Measurements from ENCODE around the gene PPP2R5C.

PPP2R5C gene

DNA sequence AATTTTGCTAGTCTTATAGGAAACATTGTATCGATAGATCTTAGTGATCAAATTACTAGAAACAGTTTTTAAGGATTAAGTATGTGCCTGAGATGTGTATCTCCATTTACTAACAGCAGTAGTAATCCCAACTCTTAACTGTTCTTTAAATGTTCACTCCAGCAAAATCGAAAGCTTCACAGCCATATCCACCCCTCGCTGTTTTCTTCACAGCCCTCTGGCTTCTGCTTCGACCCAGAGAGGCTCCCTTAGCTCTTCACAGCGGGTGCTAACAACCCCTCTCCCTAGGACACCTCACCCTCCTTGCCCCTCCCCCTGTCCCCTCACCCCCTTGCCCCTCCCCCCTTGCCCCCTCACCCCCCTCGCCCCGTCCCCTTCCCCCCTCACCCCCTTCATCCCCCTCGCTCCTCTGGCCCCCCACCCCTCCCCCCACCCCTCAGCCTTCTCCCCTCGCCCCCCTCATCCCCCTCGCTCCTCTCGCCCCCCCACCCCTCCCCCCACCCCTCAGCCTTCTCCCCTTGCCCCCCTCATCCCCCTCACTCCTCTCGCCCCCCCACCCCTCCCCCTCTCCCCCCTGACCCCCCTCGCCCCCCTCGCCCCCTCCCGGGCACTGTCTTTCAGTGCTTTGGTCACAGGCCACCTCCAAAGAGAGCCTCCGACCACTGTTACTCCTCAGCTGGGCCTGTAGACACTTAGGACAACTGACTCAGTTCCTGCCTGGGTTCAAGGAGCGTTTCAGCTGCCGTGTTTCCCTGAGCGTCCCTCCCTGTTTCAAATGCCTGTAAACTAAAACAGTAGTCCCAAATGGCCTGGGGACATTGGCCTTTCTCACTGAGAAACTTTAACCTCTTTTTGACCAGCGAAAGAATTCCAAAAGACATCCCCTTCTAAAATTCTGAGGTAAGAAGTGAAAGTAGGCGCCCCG is 156.8 kb downstream of the PPP2R5C start:
- peaks cover 17% of the 10 kb centered on the region for H3K79me1 ChIP-seq (replicated peaks; ENCODE audit: low read length, poor library complexity, severe bottlenecking)
- H3K9ac ChIP-seq (ENCODE audit: low read length): peak overlapping the region; percentile 43
- peak; percentile 9 for DNase-seq
- no peak overlapping the region for H2AK5ac ChIP-seq (ENCODE audit: low read length, severe bottlenecking)
- H3K23ac ChIP-seq (ENCODE audit: low read length in 2 of 2): no peak overlapping the region
- no peaks in the 10 kb centered on the region for H3K27me3 ChIP-seq (ENCODE audit: control insufficient read depth in 1 of 2, insufficient read depth in 1 of 2, low read length in 2 of 2)
- no peak overlapping the region for H3K27ac ChIP-seq (ENCODE audit: low read length, poor library complexity, severe bottlenecking)
- H3K4me2 ChIP-seq (ENCODE audit: low read length, poor library complexity, severe bottlenecking): no peak overlapping the region
- peak overlapping the region in 1 of 2 experiments; percentile 31 for H3K4me3 ChIP-seq (ENCODE audit: insufficient read depth in 1 of 2, low read depth in 1 of 2, low read length in 2 of 2)
- H3K9me3 ChIP-seq (ENCODE audit: control insufficient read depth, low read length): no peaks in the 10 kb centered on the region
- no peak overlapping the region for H2AFZ ChIP-seq (ENCODE audit: low read depth, low read length)
- H3K18ac ChIP-seq (ENCODE audit: low read depth in 1 of 2, low read length in 2 of 2): no peak overlapping the region
- H4K8ac ChIP-seq (ENCODE audit: low read length): no peak overlapping the region
- no peak overlapping the region for H2BK15ac ChIP-seq (ENCODE audit: low read depth, poor library complexity, severe bottlenecking)
- WGBS: 54% methylated on average over 10 of the region's 22 CpGs
- no peak overlapping the region for H3K14ac ChIP-seq (ENCODE audit: low read length in 2 of 2)
- no peak overlapping the region for H4K91ac ChIP-seq (ENCODE audit: low read length)
- no peak overlapping the region for H2BK5ac ChIP-seq (ENCODE audit: low read depth, low read length, poor library complexity, severe bottlenecking)
- no peak overlapping the region for H3K4ac ChIP-seq (ENCODE audit: low read depth in 1 of 2, low read length in 2 of 2)
- H3K4me1 ChIP-seq (ENCODE audit: control insufficient read depth, insufficient read depth, low read depth, low read length): peaks cover 13% of the 10 kb centered on the region
- H2BK120ac ChIP-seq (ENCODE audit: low read depth, low read length): no peak overlapping the region
- H2BK12ac ChIP-seq (ENCODE audit: low read length in 2 of 2): no peak overlapping the region
- peaks cover 35 to 46% of the 10 kb centered on the region in 2 experiments for H3K36me3 ChIP-seq (ENCODE audit: control insufficient read depth in 1 of 2, insufficient read depth in 2 of 2, low read depth in 1 of 2, low read length in 2 of 2)

DNA sequence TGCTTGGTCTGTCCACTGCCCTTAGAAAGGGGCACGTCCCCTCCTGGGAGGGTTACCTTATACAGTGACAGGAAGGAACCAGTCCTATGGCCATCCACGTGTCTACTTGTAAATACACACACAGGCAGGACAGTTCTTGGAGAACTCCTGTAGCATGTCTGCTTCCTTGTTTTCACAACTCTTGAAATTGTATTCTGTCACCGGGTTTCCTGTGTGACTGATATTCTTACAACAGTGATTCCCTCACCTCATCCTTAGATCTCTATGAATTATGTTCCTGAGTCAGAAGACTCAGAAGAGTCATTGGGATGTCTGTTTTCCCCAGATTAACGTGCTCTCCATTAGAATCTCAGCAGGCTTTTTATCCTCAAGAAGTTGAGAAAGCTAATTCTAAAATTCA is 158.8 kb downstream of the PPP2R5C start:
- no peak overlapping the region for H3K9ac ChIP-seq (ENCODE audit: low read length)
- H3K4me2 ChIP-seq (ENCODE audit: low read length, poor library complexity, severe bottlenecking): no peak overlapping the region
- WGBS: 74% methylated on average over 4 of the region's 4 CpGs
- no peak for DNase-seq
- no peak overlapping the region for H3K23ac ChIP-seq (ENCODE audit: low read length in 2 of 2)
- no peak overlapping the region for H4K91ac ChIP-seq (ENCODE audit: low read length)
- peaks cover 28 to 38% of the 10 kb centered on the region in 2 experiments for H3K36me3 ChIP-seq (ENCODE audit: control insufficient read depth in 1 of 2, insufficient read depth in 2 of 2, low read depth in 1 of 2, low read length in 2 of 2)
- H3K9me3 ChIP-seq (ENCODE audit: control insufficient read depth, low read length): no peaks in the 10 kb centered on the region
- H3K79me1 ChIP-seq (replicated peaks; ENCODE audit: low read length, poor library complexity, severe bottlenecking): peaks cover 13% of the 10 kb centered on the region
- H2BK5ac ChIP-seq (ENCODE audit: low read depth, low read length, poor library complexity, severe bottlenecking): no peak overlapping the region
- H4K8ac ChIP-seq (ENCODE audit: low read length): no peak overlapping the region
- H3K27me3 ChIP-seq (ENCODE audit: control insufficient read depth in 1 of 2, insufficient read depth in 1 of 2, low read length in 2 of 2): no peaks in the 10 kb centered on the region
- H3K4ac ChIP-seq (ENCODE audit: low read depth in 1 of 2, low read length in 2 of 2): no peak overlapping the region
- H3K4me3 ChIP-seq (ENCODE audit: insufficient read depth in 1 of 2, low read depth in 1 of 2, low read length in 2 of 2): no peak overlapping the region
- H2BK120ac ChIP-seq (ENCODE audit: low read depth, low read length): no peak overlapping the region
- H2AK5ac ChIP-seq (ENCODE audit: low read length, severe bottlenecking): no peak overlapping the region
- no peak overlapping the region for H3K27ac ChIP-seq (ENCODE audit: low read length, poor library complexity, severe bottlenecking)
- no peak overlapping the region for H2BK12ac ChIP-seq (ENCODE audit: low read length in 2 of 2)
- H3K18ac ChIP-seq (ENCODE audit: low read depth in 1 of 2, low read length in 2 of 2): no peak overlapping the region
- peaks cover 13% of the 10 kb centered on the region for H3K4me1 ChIP-seq (ENCODE audit: control insufficient read depth, insufficient read depth, low read depth, low read length)
- no peak overlapping the region for H2BK15ac ChIP-seq (ENCODE audit: low read depth, poor library complexity, severe bottlenecking)
- H3K14ac ChIP-seq (ENCODE audit: low read length in 2 of 2): no peak overlapping the region
- H2AFZ ChIP-seq (ENCODE audit: low read depth, low read length): no peak overlapping the region

GRCh38 chr14:101922866-101923265 is 161.4 kb downstream of the PPP2R5C start:
- Histone ChIP-seq H3K79me1 (replicated peaks; ENCODE audit: low read length, poor library complexity, severe bottlenecking) (peaks cover 2% of the 10 kb centered on the region), H3K4me2 (ENCODE audit: low read length, poor library complexity, severe bottlenecking) (no peak overlapping the region), H2BK12ac (ENCODE audit: low read length in 2 of 2) (no peak overlapping the region), H2BK15ac (ENCODE audit: low read depth, poor library complexity, severe bottlenecking) (no peak overlapping the region), H3K27me3 (ENCODE audit: control insufficient read depth in 1 of 2, insufficient read depth in 1 of 2, low read length in 2 of 2) (no peaks in the 10 kb centered on the region), H3K9me3 (ENCODE audit: control insufficient read depth, low read length) (no peaks in the 10 kb centered on the region), H3K4me3 (ENCODE audit: insufficient read depth in 1 of 2, low read depth in 1 of 2, low read length in 2 of 2) (no peak overlapping the region), H3K18ac (ENCODE audit: low read depth in 1 of 2, low read length in 2 of 2) (no peak overlapping the region), H3K27ac (ENCODE audit: low read length, poor library complexity, severe bottlenecking) (no peak overlapping the region), H3K9ac (ENCODE audit: low read length) (no peak overlapping the region), H3K14ac (ENCODE audit: low read length in 2 of 2) (no peak overlapping the region), H3K4me1 (ENCODE audit: control insufficient read depth, insufficient read depth, low read depth, low read length) (peaks cover under 1% of the 10 kb centered on the region), H3K23ac (ENCODE audit: low read length in 2 of 2) (no peak overlapping the region), H2BK120ac (ENCODE audit: low read depth, low read length) (no peak overlapping the region), H2AK5ac (ENCODE audit: low read length, severe bottlenecking) (no peak overlapping the region), H2AFZ (ENCODE audit: low read depth, low read length) (no peak overlapping the region), H3K36me3 (ENCODE audit: control insufficient read depth in 1 of 2, insufficient read depth in 2 of 2, low read depth in 1 of 2, low read length in 2 of 2) (peaks cover 21 to 33% of the 10 kb centered on the region in 2 experiments), H4K91ac (ENCODE audit: low read length) (no peak overlapping the region), H2BK5ac (ENCODE audit: low read depth, low read length, poor library complexity, severe bottlenecking) (no peak overlapping the region), H4K8ac (ENCODE audit: low read length) (no peak overlapping the region), H3K4ac (ENCODE audit: low read depth in 1 of 2, low read length in 2 of 2) (no peak overlapping the region)
- DNase-seq: no peak
- WGBS: 93% methylated on average over 7 of the region's 7 CpGs

DNA sequence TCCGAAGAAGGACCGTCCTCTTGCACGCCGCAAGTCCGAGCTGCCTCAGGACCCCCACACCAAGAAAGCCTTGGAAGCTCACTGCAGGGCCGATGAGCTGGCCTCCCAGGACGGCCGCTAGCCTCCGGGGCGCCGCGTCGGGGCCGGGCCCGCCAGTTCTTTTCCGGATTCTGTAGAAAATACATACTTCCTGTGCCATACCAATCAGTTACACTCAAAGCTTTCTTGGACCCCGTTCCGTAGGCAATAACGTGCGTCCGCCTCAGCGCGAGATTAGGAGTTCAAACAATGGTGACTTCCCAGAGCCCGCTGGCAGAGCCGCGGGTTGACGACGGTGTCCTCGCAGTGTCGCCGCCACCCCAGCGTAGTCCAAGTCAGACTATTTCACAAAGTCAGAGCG is 163.6 kb downstream of the PPP2R5C start:
- Histone ChIP-seq H2BK5ac (ENCODE audit: low read depth, low read length, poor library complexity, severe bottlenecking) (no peak overlapping the region), H2AK5ac (ENCODE audit: low read length, severe bottlenecking) (no peak overlapping the region), H3K23ac (ENCODE audit: low read length in 2 of 2) (no peak overlapping the region), H3K4me1 (ENCODE audit: control insufficient read depth, insufficient read depth, low read depth, low read length) (peaks cover 4% of the 10 kb centered on the region), H3K14ac (ENCODE audit: low read length in 2 of 2) (no peak overlapping the region), H2AFZ (ENCODE audit: low read depth, low read length) (no peak overlapping the region), H3K27me3 (ENCODE audit: control insufficient read depth in 1 of 2, insufficient read depth in 1 of 2, low read length in 2 of 2) (no peaks in the 10 kb centered on the region), H4K8ac (ENCODE audit: low read length) (no peak overlapping the region), H3K36me3 (ENCODE audit: control insufficient read depth in 1 of 2, insufficient read depth in 2 of 2, low read depth in 1 of 2, low read length in 2 of 2) (peaks cover 33 to 36% of the 10 kb centered on the region in 2 experiments), H3K27ac (ENCODE audit: low read length, poor library complexity, severe bottlenecking) (no peak overlapping the region), H3K4me2 (ENCODE audit: low read length, poor library complexity, severe bottlenecking) (no peak overlapping the region), H3K9me3 (ENCODE audit: control insufficient read depth, low read length) (no peaks in the 10 kb centered on the region), H3K4ac (ENCODE audit: low read depth in 1 of 2, low read length in 2 of 2) (no peak overlapping the region), H2BK12ac (ENCODE audit: low read length in 2 of 2) (no peak overlapping the region), H4K91ac (ENCODE audit: low read length) (no peak overlapping the region), H3K18ac (ENCODE audit: low read depth in 1 of 2, low read length in 2 of 2) (no peak overlapping the region), H3K79me1 (replicated peaks; ENCODE audit: low read length, poor library complexity, severe bottlenecking) (peaks cover 2% of the 10 kb centered on the region), H3K4me3 (ENCODE audit: insufficient read depth in 1 of 2, low read depth in 1 of 2, low read length in 2 of 2) (no peak overlapping the region), H3K9ac (ENCODE audit: low read length) (no peak overlapping the region), H2BK15ac (ENCODE audit: low read depth, poor library complexity, severe bottlenecking) (no peak overlapping the region), H2BK120ac (ENCODE audit: low read depth, low read length) (no peak overlapping the region)
- 97% methylated on average over 32 of the region's 33 CpGs for WGBS
- DNase-seq: no peak

All from mesenchymal stem cell (in vitro differentiated cells and primary cell).